Hepatocyte (in vitro differentiated cells): Measurements from ENCODE around the gene UBE4A. TPM values are rescaled to one million over a fixed set of nuclear protein-coding genes. Genes with fewer than 3 reads are reported as not detected.

ENCODE experiments used
- DNase-seq: peaks from one replicate; pipeline ENCODE4 v3.0.0-alpha.2; 2016; ENCODE audit warnings: low spot score
- H2AFZ ChIP-seq: fragments of 200-600 bp; sonication (generic); 2 replicates; pipeline ENCODE4 v1.6.0; 2016; ENCODE audit warnings: antibody characterized with exemption, mild to moderate bottlenecking
- H3K27ac ChIP-seq: fragments of 200-600 bp; sonication (generic); 2 replicates; pipeline ENCODE4 v1.5.1; 2016; ENCODE audit warnings: mild to moderate bottlenecking
- H3K27me3 ChIP-seq: fragments of 200-600 bp; sonication (generic); 2 replicates; pipeline ENCODE4 v1.6.1; 2016
- H3K36me3 ChIP-seq: fragments of 200-600 bp; sonication (generic); replicated peaks from 2 replicates; pipeline ENCODE4 v1.5.1; 2016; ENCODE audit warnings: low read depth; ENCODE audit not compliant: insufficient read depth
- H3K4me1 ChIP-seq: fragments of 200-600 bp; sonication (generic); 2 replicates; pipeline ENCODE4 v1.5.1; 2016; ENCODE audit warnings: mild to moderate bottlenecking, moderate library complexity; ENCODE audit not compliant: insufficient read depth
- H3K4me2 ChIP-seq: fragments of 200-600 bp; sonication (generic); 2 replicates; pipeline ENCODE4 v1.6.0; 2016
- H3K4me3 ChIP-seq: fragments of 200-600 bp; sonication (generic); 2 replicates; pipeline ENCODE4 v1.5.1; 2016; ENCODE audit warnings: mild to moderate bottlenecking
- H3K79me2 ChIP-seq: fragments of 200-600 bp; sonication (generic); 2 replicates; pipeline ENCODE4 v1.6.0; 2017; ENCODE audit warnings: mild to moderate bottlenecking
- H3K9me2 ChIP-seq: fragments of 200-600 bp; sonication (generic); replicated peaks from 2 replicates; pipeline ENCODE4 v1.6.0; 2017; ENCODE audit warnings: mild to moderate bottlenecking; ENCODE audit not compliant: insufficient read depth
- H3K9me3 ChIP-seq: fragments of 200-600 bp; sonication (generic); 2 replicates; pipeline ENCODE4 v1.5.1; 2016; ENCODE audit warnings: low read depth, mild to moderate bottlenecking
- H4K20me1 ChIP-seq: fragments of 200-600 bp; sonication (generic); 2 replicates; pipeline ENCODE4 v1.6.0; 2016; ENCODE audit warnings: mild to moderate bottlenecking; ENCODE audit not compliant: insufficient read depth, poor library complexity, severe bottlenecking
- CTCF ChIP-seq: fragments of 200-600 bp; sonication (generic); IDR thresholded peaks from 2 replicates; pipeline ENCODE4 v1.5.1; 2016; ENCODE audit warnings: antibody characterized with exemption, mild to moderate bottlenecking; ENCODE audit not compliant: poor library complexity
- EZH2 ChIP-seq: fragments of 200-600 bp; sonication (generic); IDR thresholded peaks from 2 replicates; pipeline ENCODE4 v1.6.1; 2016; ENCODE audit warnings: antibody characterized with exemption, mild to moderate bottlenecking, borderline replicate concordance
- EZH2phosphoT487 ChIP-seq: fragments of 200-600 bp; sonication (generic); IDR thresholded peaks from one replicate; pipeline ENCODE4 v1.6.1; 2018; ENCODE audit warnings: antibody characterized with exemption, mild to moderate bottlenecking, low read depth, moderate library complexity; ENCODE audit not compliant: unreplicated experiment, severe bottlenecking
- WGBS: methylation state at CpG from one replicate; pipeline ENCODE4 v1.1.6; 2016; ENCODE audit warnings: low lambda C conversion rate; ENCODE audit errors: missing lambda C conversion rate; 5-methylcytosine and 5-hydroxymethylcytosine counted together
- polyA plus RNA-seq: library from polyadenylated mRNA; unstranded; fragments of >200 nt; fragmentation: Nextera tagmentation; extraction: Ambion mirVana; gene quantifications from 2 replicates; pipeline ENCODE4 v1.2.1, GENCODE V29; 2016
- total RNA-seq: library from RNA; depleted of rRNA; stranded (reverse); fragments of >200 nt; gene quantifications from 2 replicates; pipeline ENCODE4 v1.2.3, GENCODE V29; 2014

UBE4A gene
- total and polyA plus RNA-seq, 2 experiments from 2014 or later = 19.7 to 57.5 TPM

DNA sequence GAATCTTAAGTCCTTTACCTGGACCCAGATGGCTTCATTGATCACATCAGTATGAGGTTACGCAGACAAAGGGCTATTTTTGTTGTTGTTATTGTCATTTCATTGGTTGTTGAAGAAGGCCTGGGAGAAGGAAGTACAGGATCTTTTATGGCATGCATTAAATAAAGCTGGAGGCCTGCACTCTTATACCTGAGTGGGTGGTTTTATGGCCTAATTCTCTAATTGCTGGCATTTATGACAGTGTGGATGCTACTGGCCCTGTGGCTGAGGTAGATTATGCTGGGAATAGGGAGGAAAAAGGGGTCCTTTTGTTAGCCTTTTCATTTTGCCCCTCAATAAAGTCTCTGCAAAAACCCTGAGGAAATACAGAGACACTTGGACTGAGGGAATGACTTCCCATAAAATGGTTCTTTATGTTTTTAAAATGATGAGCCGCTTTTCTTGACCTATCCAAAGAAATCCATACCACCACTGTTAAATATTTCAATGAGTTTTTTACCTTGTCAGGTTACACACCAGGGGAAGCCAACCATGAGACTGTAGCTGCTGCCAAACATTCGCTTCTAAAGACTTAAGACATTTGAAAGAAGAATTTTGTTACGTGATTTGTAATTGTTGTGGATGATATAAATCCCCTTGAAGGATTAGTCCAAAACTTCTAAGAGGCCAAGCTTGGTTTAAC, 83.6 kb downstream of the UBE4A start:
- Histone ChIP-seq H3K36me3 (no peaks in the 10 kb centered on the region), H2AFZ (no peak overlapping the region), H3K79me2 (peaks cover 99% of the 10 kb centered on the region), H3K27ac (no peak overlapping the region), H4K20me1 (peaks cover 98% of the 10 kb centered on the region), H3K4me1 (peaks cover 20% of the 10 kb centered on the region), H3K4me3 (no peak overlapping the region), H3K9me2 (no peaks in the 10 kb centered on the region), H3K4me2 (peak overlapping the region; percentile 16), H3K9me3 (no peaks in the 10 kb centered on the region), H3K27me3 (no peaks in the 10 kb centered on the region)
- TF ChIP-seq EZH2phosphoT487 (no peak), CTCF (no peak), EZH2 (no peak)
- 88% methylated on average over 4 of the region's 4 CpGs for WGBS
- peak; percentile 10 for DNase-seq

GRCh38 chr11:118443590-118444218, 84.3 kb downstream of the UBE4A start:
- Histone ChIP-seq H2AFZ (no peak overlapping the region), H3K36me3 (no peaks in the 10 kb centered on the region), H3K79me2 (peaks cover 100% of the 10 kb centered on the region), H4K20me1 (peaks cover 99% of the 10 kb centered on the region), H3K9me3 (no peaks in the 10 kb centered on the region), H3K27ac (no peak overlapping the region), H3K4me3 (no peak overlapping the region), H3K4me2 (no peak overlapping the region), H3K4me1 (peaks cover 20% of the 10 kb centered on the region), H3K9me2 (no peaks in the 10 kb centered on the region), H3K27me3 (no peaks in the 10 kb centered on the region)
- TF ChIP-seq CTCF (no peak), EZH2phosphoT487 (no peak), EZH2 (no peak)
- no peak for DNase-seq
- 92% methylated on average over 2 of the region's 2 CpGs for WGBS

DNA sequence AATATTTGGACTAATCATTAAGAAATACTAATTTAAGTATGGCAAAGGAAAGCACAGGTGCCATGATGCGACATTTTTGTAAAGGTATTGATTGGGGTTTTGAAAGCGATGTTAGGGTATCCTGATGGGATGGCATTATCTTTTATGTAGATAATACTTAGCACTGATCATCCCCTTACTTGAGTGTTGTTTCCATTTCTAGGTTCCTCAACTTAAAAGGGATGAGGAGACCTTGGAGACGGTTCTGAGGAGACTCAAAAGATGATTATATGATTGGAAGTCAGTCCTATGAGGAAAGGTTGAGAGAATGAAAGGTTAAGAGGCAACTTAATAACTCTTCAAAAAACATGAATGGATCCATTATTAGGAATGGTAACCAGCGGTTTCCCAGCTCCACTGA, 88.0 kb downstream of the UBE4A start:
- 95% methylated on average over 4 of the region's 4 CpGs for WGBS
- H4K20me1 ChIP-seq = peaks cover 98% of the 10 kb centered on the region

More for the DNA sequence above, 88.0 kb downstream of the UBE4A start:
- no peak for DNase-seq
- Histone ChIP-seq H3K4me1 (peaks cover 4% of the 10 kb centered on the region), H2AFZ (no peak overlapping the region), H3K36me3 (no peaks in the 10 kb centered on the region), H3K9me2 (no peaks in the 10 kb centered on the region), H3K9me3 (no peaks in the 10 kb centered on the region), H3K4me3 (no peak overlapping the region), H3K27ac (no peak overlapping the region), H3K79me2 (peaks cover 100% of the 10 kb centered on the region), H3K27me3 (no peaks in the 10 kb centered on the region), H3K4me2 (no peak overlapping the region)
- TF ChIP-seq EZH2 (no peak), EZH2phosphoT487 (no peak), CTCF (no peak)
